Measurements from ENCODE around the gene BAIAP3. TPM values are rescaled to one million over a fixed set of nuclear protein-coding genes. Genes with fewer than 3 reads are reported as not detected.
"Not testable (repeated sequence)": the region's sequence is repeated elsewhere in the genome, so short reads cannot be mapped to it uniquely, and the experiment has no call there.

Gene BAIAP3
- total RNA-seq, 4 donors from 2014 or later = 0.59 to 5.5 (median 3.5) TPM

- H3K4me3 ChIP-seq = no peak overlapping the region
- intact Hi-C loops (cut with DNase I; ENCODE audit: low total_unique reads) = no loop called here
- no peaks in the 10 kb centered on the region for H3K4me1 ChIP-seq
- H3K36me3 ChIP-seq = no peaks in the 10 kb centered on the region
- H3K9me3 ChIP-seq = peaks cover 0 to 4% of the 10 kb centered on the region in 2 donors
- no peak for DNase-seq
- no peak overlapping the region for H3K27ac ChIP-seq
- no peaks in the 10 kb centered on the region for H3K27me3 ChIP-seq
- TF ChIP-seq POLR2A (IDR thresholded peaks at IDR 0.05) (no peak), CTCF (IDR thresholded peaks at IDR 0.05) (no peak)
Measured at GRCh38 chr16:1326946-1327618, 6.4 kb upstream of the BAIAP3 start.

GRCh38 chr16:1327619-1327947 is 5.9 kb upstream of the BAIAP3 start:
- H3K9me3 ChIP-seq = peaks cover 0 to 4% of the 10 kb centered on the region in 2 donors
- H3K4me1 ChIP-seq = no peaks in the 10 kb centered on the region
- DNase-seq = no peak
- no peak overlapping the region for H3K4me3 ChIP-seq
- no peak overlapping the region for H3K27ac ChIP-seq
- H3K36me3 ChIP-seq = no peaks in the 10 kb centered on the region
- no peak for TF ChIP-seq CTCF (IDR thresholded peaks at IDR 0.05)
- no peak for TF ChIP-seq POLR2A (IDR thresholded peaks at IDR 0.05)
- no peaks in the 10 kb centered on the region for H3K27me3 ChIP-seq
- intact Hi-C loops (cut with DNase I; ENCODE audit: low total_unique reads) = no loop called here

- H3K27ac ChIP-seq; H3K36me3 ChIP-seq; H3K27me3 ChIP-seq; intact Hi-C loops (cut with DNase I; ENCODE audit: low total_unique reads); H3K4me1 ChIP-seq; H3K9me3 ChIP-seq; DNase-seq; H3K4me3 ChIP-seq: not testable (repeated sequence)
Measured at GRCh38 chr16:1328136-1328535, 5.3 kb upstream of the BAIAP3 start.

- H3K36me3 ChIP-seq; H3K9me3 ChIP-seq; H3K27ac ChIP-seq; H3K4me3 ChIP-seq; intact Hi-C loops (cut with DNase I; ENCODE audit: low total_unique reads); H3K27me3 ChIP-seq; DNase-seq; H3K4me1 ChIP-seq: not testable (repeated sequence)
Measured at GRCh38 chr16:1328961-1329360, 4.5 kb upstream of the BAIAP3 start.

- no peak for TF ChIP-seq POLR2A (IDR thresholded peaks at IDR 0.05)
- no peak for TF ChIP-seq CTCF (IDR thresholded peaks at IDR 0.05)
Measured at GRCh38 chr16:1330260-1330914, 3.1 kb upstream of the BAIAP3 start.

GRCh38 chr16:1330931-1331711 is 2.3 kb upstream of the BAIAP3 start:
- no peak overlapping the region for H3K27ac ChIP-seq
- DNase-seq = no peak
- peaks cover 0 to 9% of the 10 kb centered on the region in 2 donors for H3K4me1 ChIP-seq
- H3K9me3 ChIP-seq = peaks cover 0 to 4% of the 10 kb centered on the region in 2 donors
- H3K36me3 ChIP-seq = no peaks in the 10 kb centered on the region
- H3K4me3 ChIP-seq = no peak overlapping the region
- intact Hi-C loops (cut with DNase I; ENCODE audit: low total_unique reads) = no loop called here
- H3K27me3 ChIP-seq = peaks cover 8 to 15% of the 10 kb centered on the region in 2 donors
- TF ChIP-seq CTCF (IDR thresholded peaks at IDR 0.05) = no peak
- no peak for TF ChIP-seq POLR2A (IDR thresholded peaks at IDR 0.05)

More at GRCh38 chr16:1330260-1330914, 3.1 kb upstream of the BAIAP3 start:
- no peak overlapping the region for H3K27ac ChIP-seq
- peaks cover 0 to 4% of the 10 kb centered on the region in 2 donors for H3K9me3 ChIP-seq
- peaks cover 0 to 9% of the 10 kb centered on the region in 2 donors for H3K4me1 ChIP-seq
- no peak for DNase-seq
- H3K36me3 ChIP-seq = no peaks in the 10 kb centered on the region
- peaks cover 8 to 15% of the 10 kb centered on the region in 2 donors for H3K27me3 ChIP-seq
- H3K4me3 ChIP-seq = no peak overlapping the region
- intact Hi-C loops (cut with DNase I; ENCODE audit: low total_unique reads) = no loop called here
